GM12864 (cell line): ENCODE measurements around the gene EXOC2.

Experiments
- DNase-seq: peaks from one replicate; pipeline ENCODE4 v3.0.0-alpha.2; 2011; ENCODE audit warnings: low read depth
- H3K4me3 ChIP-seq: 2 replicates; pipeline ENCODE4 v1.5.1; 2011; ENCODE audit warnings: mild to moderate bottlenecking, low read depth, low read length, control low read depth
- TF ChIP-seq, protein P1 (sequence below): IDR thresholded peaks from 2 replicates; pipeline ENCODE4 v1.5.1; 2011; ENCODE audit warnings: low read depth, mild to moderate bottlenecking, moderate library complexity, low read length, control low read depth, inconsistent platforms; ENCODE audit errors: missing control alignments

Gene EXOC2

GRCh38 chr6:449486-450419, 243.2 kb downstream of the EXOC2 start:
- TF ChIP-seq, protein P1, sequence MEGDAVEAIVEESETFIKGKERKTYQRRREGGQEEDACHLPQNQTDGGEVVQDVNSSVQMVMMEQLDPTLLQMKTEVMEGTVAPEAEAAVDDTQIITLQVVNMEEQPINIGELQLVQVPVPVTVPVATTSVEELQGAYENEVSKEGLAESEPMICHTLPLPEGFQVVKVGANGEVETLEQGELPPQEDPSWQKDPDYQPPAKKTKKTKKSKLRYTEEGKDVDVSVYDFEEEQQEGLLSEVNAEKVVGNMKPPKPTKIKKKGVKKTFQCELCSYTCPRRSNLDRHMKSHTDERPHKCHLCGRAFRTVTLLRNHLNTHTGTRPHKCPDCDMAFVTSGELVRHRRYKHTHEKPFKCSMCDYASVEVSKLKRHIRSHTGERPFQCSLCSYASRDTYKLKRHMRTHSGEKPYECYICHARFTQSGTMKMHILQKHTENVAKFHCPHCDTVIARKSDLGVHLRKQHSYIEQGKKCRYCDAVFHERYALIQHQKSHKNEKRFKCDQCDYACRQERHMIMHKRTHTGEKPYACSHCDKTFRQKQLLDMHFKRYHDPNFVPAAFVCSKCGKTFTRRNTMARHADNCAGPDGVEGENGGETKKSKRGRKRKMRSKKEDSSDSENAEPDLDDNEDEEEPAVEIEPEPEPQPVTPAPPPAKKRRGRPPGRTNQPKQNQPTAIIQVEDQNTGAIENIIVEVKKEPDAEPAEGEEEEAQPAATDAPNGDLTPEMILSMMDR, result no peak
- H3K4me3 ChIP-seq, result no peak overlapping the region
- no peak for DNase-seq

DNA sequence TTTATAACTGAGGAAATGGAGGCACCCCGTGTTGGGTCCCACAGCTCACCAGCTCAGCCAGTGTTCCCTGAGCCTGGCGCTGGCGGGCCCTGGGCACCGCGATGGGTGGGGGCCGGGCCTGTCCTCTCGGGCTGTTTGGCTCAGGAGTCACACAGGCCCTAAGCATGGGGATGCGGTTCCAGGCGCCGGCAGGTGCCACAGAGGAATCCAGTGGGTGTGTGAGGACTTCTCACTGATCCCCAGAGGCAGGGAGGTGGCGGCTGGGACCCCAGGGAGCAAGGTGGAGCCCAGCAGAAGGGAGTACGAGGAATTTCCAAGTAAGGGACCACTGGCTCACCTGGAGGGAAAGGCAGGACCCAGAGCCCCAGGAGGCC, 243.9 kb downstream of the EXOC2 start:
- no peak for DNase-seq
- H3K4me3 ChIP-seq, result no peak overlapping the region
- TF ChIP-seq, protein P1, result no peak

DNA sequence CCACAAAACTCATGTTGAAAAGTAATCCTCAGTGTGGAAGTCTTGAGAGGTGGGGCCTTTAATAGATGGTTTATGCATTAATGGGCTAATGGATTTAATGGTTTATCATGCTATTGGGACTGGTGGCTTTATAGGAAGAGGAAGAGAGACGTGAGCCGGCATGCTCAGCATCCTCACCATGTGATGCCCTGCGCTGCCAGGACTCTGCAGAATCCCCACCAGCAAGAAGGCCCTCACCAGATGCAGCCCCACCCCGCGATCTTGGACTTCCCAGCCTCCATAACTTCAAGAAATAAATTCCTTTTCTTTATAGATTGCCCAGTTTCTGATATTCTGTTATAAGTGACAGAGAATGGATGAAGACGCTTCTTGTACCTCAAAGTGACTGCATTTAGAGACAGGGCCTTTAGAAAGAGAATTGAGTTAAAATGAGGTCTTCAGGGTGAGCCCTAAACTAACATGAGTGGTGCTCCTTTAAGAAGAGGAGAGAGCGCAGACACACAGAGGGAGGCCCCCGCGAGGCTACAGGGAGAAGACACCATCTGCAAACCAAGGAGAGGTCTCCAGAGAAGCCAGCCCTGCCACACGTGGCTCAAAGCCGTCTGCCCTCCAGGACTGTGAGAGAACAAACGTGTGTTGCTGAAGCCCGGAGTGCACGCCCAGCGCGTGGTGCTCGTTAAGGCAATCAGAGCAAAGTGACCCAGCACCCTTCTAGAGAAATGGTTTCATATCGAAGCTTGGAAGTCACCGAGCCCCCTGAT, 244.5 kb downstream of the EXOC2 start:
- no peak overlapping the region for H3K4me3 ChIP-seq
- no peak for DNase-seq
- TF ChIP-seq, protein P1, result no peak

DNA sequence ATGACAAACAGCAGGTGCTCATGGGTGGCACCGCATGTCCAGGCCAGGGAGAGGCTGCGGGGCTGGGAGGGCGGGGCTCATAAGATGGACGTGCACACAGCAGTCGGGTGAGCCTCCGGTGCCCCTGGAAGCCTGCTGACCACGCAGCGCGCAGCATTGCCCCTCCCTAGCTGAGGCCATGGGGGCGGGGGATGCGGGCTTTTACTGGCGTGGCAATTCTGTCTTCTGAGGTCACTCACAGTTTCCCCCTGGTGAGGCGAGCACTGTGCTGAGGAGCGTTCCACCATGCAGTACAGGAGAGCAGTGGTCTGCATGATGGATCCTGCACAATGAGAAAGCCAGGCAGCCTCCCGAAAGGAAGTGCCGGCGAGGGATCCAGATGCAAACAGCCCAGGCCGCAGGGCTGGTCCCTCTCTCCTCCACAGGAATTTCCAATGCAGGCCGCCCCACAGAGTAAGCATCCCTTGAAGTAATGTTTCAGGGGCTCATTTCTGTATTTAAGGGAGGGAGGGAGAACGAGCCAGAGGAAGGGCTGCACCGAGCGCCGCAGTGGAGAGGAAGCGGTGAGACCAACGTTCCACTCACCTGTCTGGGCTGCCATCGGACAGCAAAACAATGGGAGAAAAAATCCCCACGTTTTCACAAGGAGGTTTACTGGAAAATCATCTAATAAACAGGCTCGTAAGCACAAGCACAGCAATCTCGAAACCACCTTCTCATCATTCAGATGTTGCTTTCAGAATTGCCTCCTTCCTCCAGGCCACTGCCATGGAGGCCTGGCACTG, 245.4 kb downstream of the EXOC2 start:
- TF ChIP-seq, protein P1, result no peak
- no peak for DNase-seq
- no peak overlapping the region for H3K4me3 ChIP-seq

DNA sequence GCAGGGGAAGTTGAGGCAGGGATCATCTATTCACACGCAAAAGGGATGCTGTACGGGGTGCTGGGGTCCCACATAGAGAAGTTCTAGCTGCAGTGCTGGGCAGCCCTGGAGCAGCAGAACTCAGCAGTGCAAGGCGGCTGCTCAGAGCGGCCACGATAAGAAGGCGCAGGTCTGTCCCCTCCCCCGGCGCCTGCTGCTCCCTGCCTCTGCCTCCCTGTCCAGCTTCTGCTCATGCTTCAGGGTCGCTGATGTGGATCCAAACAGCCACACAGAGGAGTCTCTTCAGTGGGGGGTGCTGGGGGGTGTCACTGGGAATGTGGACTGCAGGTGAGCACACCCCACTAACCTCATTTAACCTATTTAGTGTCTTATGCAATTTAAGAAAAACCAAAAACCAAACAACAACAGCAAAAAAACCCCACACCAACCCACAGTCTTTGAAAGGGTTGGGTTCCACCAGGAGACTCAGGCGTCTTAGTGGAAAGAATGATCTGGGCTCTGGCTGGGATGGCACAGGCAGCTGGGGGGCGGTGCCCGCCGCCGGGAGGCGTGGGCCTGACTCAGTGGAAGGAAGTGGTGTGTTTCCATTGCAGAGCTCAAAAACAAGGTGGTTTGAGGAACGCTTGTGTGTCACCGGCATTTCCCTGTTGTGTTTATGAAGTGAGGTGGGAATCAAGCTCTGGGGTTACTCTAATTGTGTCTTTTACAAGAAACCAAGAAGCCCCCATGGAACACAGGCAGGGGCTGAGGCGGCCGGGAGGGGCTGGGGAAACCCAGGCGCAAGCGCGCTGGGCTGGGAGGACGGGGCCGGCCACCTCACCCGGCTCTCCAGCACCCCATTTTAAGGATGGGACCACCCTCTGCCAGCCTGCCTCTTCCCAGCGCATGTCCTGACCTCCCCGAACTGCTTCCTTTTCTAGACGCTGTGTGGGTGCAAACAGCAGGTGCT, 246.2 kb downstream of the EXOC2 start:
- TF ChIP-seq, protein P1, result no peak
- no peak overlapping the region for H3K4me3 ChIP-seq
- DNase-seq, result no peak
